DMS79 (cell line): ENCODE results near the gene DNAJB4.

Source experiments
- DNase-seq: peaks from one replicate; lab custom pipeline; 2025; lab: John Stamatoyannopoulos, UW

Gene DNAJB4

GRCh38 chr1:78038071-78038470 lies 33.3 kb downstream of the DNAJB4 start:
- no peak for DNase-seq

GRCh38 chr1:78038491-78038939 lies 33.8 kb downstream of the DNAJB4 start:
- no peak for DNase-seq

- DNase-seq, result no peak
Observed at GRCh38 chr1:78040484-78041089, 35.8 kb downstream of the DNAJB4 start.

- no peak for DNase-seq
Observed at GRCh38 chr1:78043436-78043835, 38.7 kb downstream of the DNAJB4 start.

- DNase-seq, result no peak
Observed at GRCh38 chr1:78044796-78045562, 40.2 kb downstream of the DNAJB4 start.

- no peak for DNase-seq
Observed at GRCh38 chr1:78045563-78045925, 40.8 kb downstream of the DNAJB4 start.

GRCh38 chr1:78045926-78046778 lies 41.4 kb downstream of the DNAJB4 start, which contains the start of gene GIPC2:
TSS of gene GIPC2 (plus strand) at chr1:78045966. CDS start at chr1:78046095, 129 bp downstream.
- DNase-seq, result peak; percentile 31

GRCh38 chr1:78047106-78047505 lies 42.4 kb downstream of the DNAJB4 start:
- no peak for DNase-seq

GRCh38 chr1:78047631-78048030 lies 42.9 kb downstream of the DNAJB4 start:
- no peak for DNase-seq

- DNase-seq, result no peak
Observed at GRCh38 chr1:78048446-78048845, 43.7 kb downstream of the DNAJB4 start.

- no peak for DNase-seq
Observed at GRCh38 chr1:78049396-78049795, 44.7 kb downstream of the DNAJB4 start.

- DNase-seq, result no peak
Observed at GRCh38 chr1:78051005-78051404, 46.3 kb downstream of the DNAJB4 start.

- DNase-seq, result no peak
Observed at GRCh38 chr1:78052685-78053405, 48.1 kb downstream of the DNAJB4 start.

GRCh38 chr1:78053498-78053897 lies 48.8 kb downstream of the DNAJB4 start:
- no peak for DNase-seq

GRCh38 chr1:78054559-78054958 lies 49.8 kb downstream of the DNAJB4 start:
- DNase-seq, result no peak

GRCh38 chr1:78054972-78055371 lies 50.2 kb downstream of the DNAJB4 start:
- DNase-seq, result no peak

- no peak for DNase-seq
Observed at GRCh38 chr1:78055565-78056132, 50.9 kb downstream of the DNAJB4 start.

- no peak for DNase-seq
Observed at GRCh38 chr1:78058670-78059069, 53.9 kb downstream of the DNAJB4 start.

GRCh38 chr1:78060857-78061563 lies 56.3 kb downstream of the DNAJB4 start:
- no peak for DNase-seq

- no peak for DNase-seq
Observed at GRCh38 chr1:78061825-78062523, 57.2 kb downstream of the DNAJB4 start.
